HepG2 (cell line): ENCODE results near the gene PBLD. TPM values are rescaled to one million over a fixed set of nuclear protein-coding genes. Genes with fewer than 3 reads are reported as not detected.

Experiments used
- ATAC-seq: fragments of 200-7000 bp; cut with Tn5 transposase; 3 replicates; pipeline ENCODE4 v1.9.1; 2020; ENCODE audit warnings: mild to moderate bottlenecking, moderate library complexity
- BruUV-seq: library from RNA; stranded (reverse); fragments of 400-500 nt; replicated peaks from 2 replicates; lab custom pipeline; 2021; lab: Mats Ljungman, UMichigan
- CTCF ChIA-PET: fragments of 300-600 bp; formaldehyde crosslinking; extraction: SDS; loops from one replicate; lab custom pipeline; 2021; ENCODE audit warnings: low total read pairs, inconsistent platforms, low intra/inter-chr PET ratio; lab: Yijun Ruan, JAX
- POLR2A ChIA-PET: fragments of 350-600 bp; sonication (Branson Sonifier 250); formaldehyde crosslinking; loops from one replicate; lab custom pipeline; 2020; ENCODE audit warnings: antibody characterized with exemption, inconsistent platforms; lab: Yijun Ruan, JAX
- DNase-seq: peaks from one replicate; pipeline ENCODE4 v3.0.0-alpha.2; 2015; ENCODE audit warnings: low spot score
- FAIRE-seq: peaks from 3 replicates; lab custom pipeline; 2011; peaks lifted over from hg19 to GRCh38; lab: Jason Lieb, UNC
- H2AFZ ChIP-seq: one replicate; pipeline ENCODE4 v1.6.1; 2011; ENCODE audit warnings: low read length, inconsistent platforms
- H3K27ac ChIP-seq: fragments of 300-600 bp; 3 replicates; pipeline ENCODE4 v1.8.0; 2011; ENCODE audit warnings: mixed run types, mild to moderate bottlenecking, mixed read lengths, low read length, inconsistent platforms; ENCODE audit not compliant: insufficient read depth; ENCODE audit errors: extremely low read length
- H3K27me3 ChIP-seq, 2 experiments: fragments of 200-600 bp in 1 of 2; 2 replicates in 1 of 2; 3 replicates in 1 of 2; pipeline versions ENCODE4 v1.6.0 to v1.8.0; 2011; ENCODE audit warnings: low read length in 2 of 2, mild to moderate bottlenecking in 2 of 2, moderate library complexity in 2 of 2, inconsistent platforms in 1 of 2; ENCODE audit not compliant: insufficient read depth in 2 of 2, control insufficient read depth in 1 of 2
- H3K36me3 ChIP-seq, 2 experiments: fragments of 200-600 bp in 1 of 2; replicated peaks in 1 of 2; 2 replicates in 1 of 2; 3 replicates in 1 of 2; pipeline versions ENCODE4 v1.5.1 to v1.8.0; 2011; ENCODE audit warnings: low read length in 2 of 2, inconsistent platforms in 1 of 2; ENCODE audit not compliant: insufficient read depth in 2 of 2, control insufficient read depth in 1 of 2
- H3K4me1 ChIP-seq: 2 replicates; pipeline ENCODE4 v1.5.1; 2012; ENCODE audit warnings: low read length, inconsistent platforms; ENCODE audit not compliant: insufficient read depth
- H3K4me2 ChIP-seq: 2 replicates; pipeline ENCODE4 v1.6.0; 2011; ENCODE audit warnings: low read depth, low read length, inconsistent platforms
- H3K4me3 ChIP-seq, 3 experiments: fragments of 200-600 bp in 1 of 3; sonication (generic), shearing (Covaris generic) in 1 of 3; replicated peaks in 1 of 3; 2 replicates each; pipeline ENCODE4 v1.5.1; 2011 to 2016; ENCODE audit warnings: low read length in 3 of 3, inconsistent platforms in 2 of 3, low read depth in 2 of 3, mild to moderate bottlenecking in 2 of 3, control low read depth in 1 of 3, mixed read lengths in 1 of 3; ENCODE audit not compliant: insufficient read depth in 1 of 3
- H3K79me2 ChIP-seq: one replicate; pipeline ENCODE4 v1.6.1; 2011; ENCODE audit warnings: low read length, inconsistent platforms; ENCODE audit not compliant: insufficient read depth
- H3K9ac ChIP-seq: 2 replicates; pipeline ENCODE4 v1.6.0; 2011; ENCODE audit warnings: mild to moderate bottlenecking, low read depth, low read length, inconsistent platforms; ENCODE audit not compliant: insufficient read depth
- H3K9me3 ChIP-seq: 2 replicates; pipeline ENCODE4 v1.5.1; 2012; ENCODE audit warnings: mild to moderate bottlenecking, low read length
- H4K20me1 ChIP-seq: 2 replicates; pipeline ENCODE4 v1.6.0; 2011; ENCODE audit warnings: inconsistent platforms, mild to moderate bottlenecking, low read length, moderate library complexity; ENCODE audit not compliant: insufficient read depth
- CCDC6 ChIP-seq: sonication (generic); formaldehyde crosslinking; IDR thresholded peaks from 2 replicates; pipeline ENCODE4 v1.8.1; 2022; ENCODE audit warnings: mild to moderate bottlenecking, missing genetic modification reagents, moderate library complexity
- HNRNPUL1 ChIP-seq: fragments of 200-400 bp; formaldehyde crosslinking; IDR thresholded peaks from 2 replicates; pipeline ENCODE4 v1.6.1; 2017; ENCODE audit warnings: low read depth, mild to moderate bottlenecking, low read length, moderate library complexity
- KLF9 ChIP-seq: IDR thresholded peaks from 2 replicates; pipeline ENCODE4 v1.6.1; 2016; ENCODE audit warnings: low read depth
- MTF2 ChIP-seq: sonication (generic); formaldehyde crosslinking; IDR thresholded peaks from 2 replicates; pipeline ENCODE4 v1.5.0; 2020; ENCODE audit warnings: missing genetic modification reagents, borderline replicate concordance
- MXI1 ChIP-seq: IDR thresholded peaks from 3 replicates; pipeline ENCODE4 v1.6.1; 2012; ENCODE audit warnings: low read depth, low read length, inconsistent platforms, borderline replicate concordance
- PRMT3 ChIP-seq: sonication (generic); formaldehyde crosslinking; IDR thresholded peaks from 2 replicates; pipeline ENCODE4 v1.8.1; 2022; ENCODE audit warnings: low read depth, mild to moderate bottlenecking, moderate library complexity, missing genetic modification reagents, borderline replicate concordance
- ZNF160 ChIP-seq: sonication (generic); formaldehyde crosslinking; IDR thresholded peaks from 2 replicates; pipeline ENCODE4 v1.8.0; 2022; ENCODE audit warnings: mild to moderate bottlenecking, inconsistent platforms, missing genetic modification reagents
- ZNF264 ChIP-seq: sonication (generic); formaldehyde crosslinking; IDR thresholded peaks from 2 replicates; pipeline ENCODE4 v1.4.0; 2020; ENCODE audit warnings: missing genetic modification reagents
- ZNF629 ChIP-seq: sonication (generic); formaldehyde crosslinking; conservative IDR thresholded peaks from 2 replicates; pipeline ENCODE4 v1.5.0; 2020; ENCODE audit warnings: missing genetic modification reagents
- ZNF777 ChIP-seq: sonication (generic); formaldehyde crosslinking; IDR thresholded peaks from 2 replicates; pipeline ENCODE4 v1.4.0; 2020; ENCODE audit warnings: missing genetic modification reagents
- WGBS: methylation state at CpG from one replicate; pipeline ENCODE4 v1.1.6; 2017; ENCODE audit warnings: low lambda C conversion rate; 5-methylcytosine and 5-hydroxymethylcytosine counted together
- in situ Hi-C: cut with HindIII; loops from 2 replicates; pipeline ENCODE4 v1.10.0; 2017; ENCODE audit warnings: low pct_unique_long_range_greater_than_20kb; ENCODE audit not compliant: extremely low pct_ligation_motif_present
- intact Hi-C: fragments of 100-400 bp; cut with micrococcal nuclease; formaldehyde crosslinking; loops from one replicate; pipeline ENCODE4 v1.10.0; 2022; ENCODE audit not compliant: unreplicated experiment
- polyA plus RNA-seq, 8 experiments: library from polyadenylated mRNA; depleted of rRNA in 3 of 8; stranded (reverse) in 7 of 8; unstranded in 1 of 8; fragments of >200 nt; fragmentation: Illumina TruSeq in 4 of 8; extraction: Trizol in 4 of 8; gene quantifications; 2 replicates each; pipeline versions ENCODE4 v1.2.1 to v1.2.3, GENCODE V29; 2011 to 2016; ENCODE audit warnings: low read depth in 4 of 8, missing spikeins in 1 of 8, mixed read lengths in 1 of 8; ENCODE audit not compliant: insufficient read depth in 1 of 8
- total RNA-seq, 5 experiments: library from RNA; depleted of rRNA; stranded (reverse); fragments of >200 nt; fragmentation: Illumina TruSeq; extraction: Trizol; gene quantifications; 2 replicates each; pipeline ENCODE4 v1.2.3, GENCODE V29; 2016; ENCODE audit warnings: low read depth in 1 of 5
- TF ChIP-seq, protein P1 (sequence below): sonication (generic); formaldehyde crosslinking; IDR thresholded peaks from 2 replicates; pipeline ENCODE4 v1.8.1; 2023; ENCODE audit warnings: mild to moderate bottlenecking, missing genetic modification reagents
- TF ChIP-seq, protein P2 (sequence below): sonication (generic); formaldehyde crosslinking; IDR thresholded peaks from 2 replicates; pipeline ENCODE4 v1.4.0; 2020; ENCODE audit warnings: missing genetic modification reagents, mild to moderate bottlenecking, borderline replicate concordance
- TF ChIP-seq, protein P3 (sequence below): sonication (generic); formaldehyde crosslinking; IDR thresholded peaks from 2 replicates; pipeline ENCODE4 v1.8.0; 2022; ENCODE audit warnings: missing genetic modification reagents, mild to moderate bottlenecking, moderate library complexity, borderline replicate concordance
- TF ChIP-seq, protein P4 (sequence below): IDR thresholded peaks from 2 replicates; pipeline ENCODE4 v1.6.1; 2016; ENCODE audit warnings: mild to moderate bottlenecking

Gene PBLD
- total and polyA plus RNA-seq, 2 of the 13 experiments (the other 11 are each of a cell fraction or from before 2014, with no cell fraction given) = 0.42 to 3.1 TPM

DNA sequence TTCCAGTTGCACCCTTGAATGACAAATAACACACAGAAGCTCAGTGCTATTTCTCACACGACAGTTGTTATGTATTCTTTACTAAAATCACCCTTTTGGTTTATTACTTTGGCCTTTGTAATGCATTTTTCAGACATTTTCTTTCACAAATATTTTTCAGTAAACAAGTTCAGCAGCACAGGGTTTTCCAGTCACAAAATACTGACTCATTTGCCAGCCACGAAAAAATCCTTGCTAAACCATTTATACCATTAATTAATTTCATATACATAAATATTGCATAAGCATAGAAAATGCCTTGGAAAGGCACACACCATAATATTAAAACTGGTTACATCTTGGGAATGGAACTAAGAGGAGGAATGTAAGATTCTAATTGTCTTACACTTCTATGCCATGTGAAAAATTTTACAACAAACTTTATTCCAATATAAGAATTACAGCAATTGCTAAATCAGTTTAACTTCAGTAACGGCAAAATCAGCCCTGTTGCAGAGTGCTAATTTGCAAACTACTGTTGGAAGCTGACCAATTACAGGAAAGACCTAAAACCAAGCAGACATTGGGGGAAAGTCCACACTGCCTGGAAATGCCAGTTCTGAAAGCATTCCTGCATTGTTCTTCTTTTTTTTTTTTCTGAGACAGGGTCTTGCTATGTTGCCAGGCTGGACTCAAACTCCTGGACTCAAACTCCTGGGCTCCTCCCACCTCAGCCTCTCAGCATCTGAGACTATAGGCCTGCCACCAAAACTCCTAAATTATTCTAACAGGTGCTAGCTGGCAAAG, 31.6 kb upstream of the PBLD start:
- FAIRE-seq (peak; percentile 32), DNase-seq (no peak), ATAC-seq (no peak)
- peaks cover 4% of the 10 kb centered on the region; the same call in 1 of the 2 replicates for H3K4me1 ChIP-seq
- in situ Hi-C loops = no loop called here
- POLR2A ChIA-PET = no interaction called here
- WGBS = 90% methylated on average over 3 of the region's 3 CpGs
- no peak overlapping the region for H3K4me3 ChIP-seq
- H3K79me2 ChIP-seq = no peaks in the 10 kb centered on the region
- H3K9me3 ChIP-seq = no peaks in the 10 kb centered on the region
- H2AFZ ChIP-seq = no peak overlapping the region
- BruUV-seq = no TSS peak
- H3K9ac ChIP-seq = no peak overlapping the region
- H3K27ac ChIP-seq = no peak overlapping the region
- no peak overlapping the region for H3K4me2 ChIP-seq
- CTCF ChIA-PET = no interaction called here
- peaks cover 4 to 22% of the 10 kb centered on the region in 2 experiments; a peak in 3 of 5 replicates for H3K36me3 ChIP-seq
- H3K27me3 ChIP-seq = no peaks in the 10 kb centered on the region
- no peaks in the 10 kb centered on the region for H4K20me1 ChIP-seq
- intact Hi-C loops = no loop called here
- TF ChIP-seq ZNF160 (CRISPR knock-in tag) (no peak), ZNF629 (CRISPR knock-in tag) (no peak), PRMT3 (no peak), MTF2 (no peak), KLF9 (CRISPR knock-in tag) (no peak), ZNF777 (no peak), CCDC6 (CRISPR knock-in tag) (no peak), MXI1 (no peak), ZNF264 (CRISPR knock-in tag) (no peak), HNRNPUL1 (no peak)
- TF ChIP-seq, protein P1, sequence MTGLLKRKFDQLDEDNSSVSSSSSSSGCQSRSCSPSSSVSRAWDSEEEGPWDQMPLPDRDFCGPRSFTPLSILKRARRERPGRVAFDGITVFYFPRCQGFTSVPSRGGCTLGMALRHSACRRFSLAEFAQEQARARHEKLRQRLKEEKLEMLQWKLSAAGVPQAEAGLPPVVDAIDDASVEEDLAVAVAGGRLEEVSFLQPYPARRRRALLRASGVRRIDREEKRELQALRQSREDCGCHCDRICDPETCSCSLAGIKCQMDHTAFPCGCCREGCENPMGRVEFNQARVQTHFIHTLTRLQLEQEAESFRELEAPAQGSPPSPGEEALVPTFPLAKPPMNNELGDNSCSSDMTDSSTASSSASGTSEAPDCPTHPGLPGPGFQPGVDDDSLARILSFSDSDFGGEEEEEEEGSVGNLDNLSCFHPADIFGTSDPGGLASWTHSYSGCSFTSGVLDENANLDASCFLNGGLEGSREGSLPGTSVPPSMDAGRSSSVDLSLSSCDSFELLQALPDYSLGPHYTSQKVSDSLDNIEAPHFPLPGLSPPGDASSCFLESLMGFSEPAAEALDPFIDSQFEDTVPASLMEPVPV (CRISPR knock-in tag) = no peak
- TF ChIP-seq, protein P2, sequence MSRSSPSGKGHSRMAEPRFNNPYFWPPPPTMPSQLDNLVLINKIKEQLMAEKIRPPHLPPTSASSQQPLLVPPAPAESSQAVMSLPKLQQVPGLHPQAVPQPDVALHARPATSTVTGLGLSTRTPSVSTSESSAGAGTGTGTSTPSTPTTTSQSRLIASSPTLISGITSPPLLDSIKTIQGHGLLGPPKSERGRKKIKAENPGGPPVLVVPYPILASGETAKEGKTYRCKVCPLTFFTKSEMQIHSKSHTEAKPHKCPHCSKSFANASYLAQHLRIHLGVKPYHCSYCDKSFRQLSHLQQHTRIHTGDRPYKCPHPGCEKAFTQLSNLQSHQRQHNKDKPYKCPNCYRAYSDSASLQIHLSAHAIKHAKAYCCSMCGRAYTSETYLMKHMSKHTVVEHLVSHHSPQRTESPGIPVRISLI (CRISPR knock-in tag) = no peak
- TF ChIP-seq, protein P3, sequence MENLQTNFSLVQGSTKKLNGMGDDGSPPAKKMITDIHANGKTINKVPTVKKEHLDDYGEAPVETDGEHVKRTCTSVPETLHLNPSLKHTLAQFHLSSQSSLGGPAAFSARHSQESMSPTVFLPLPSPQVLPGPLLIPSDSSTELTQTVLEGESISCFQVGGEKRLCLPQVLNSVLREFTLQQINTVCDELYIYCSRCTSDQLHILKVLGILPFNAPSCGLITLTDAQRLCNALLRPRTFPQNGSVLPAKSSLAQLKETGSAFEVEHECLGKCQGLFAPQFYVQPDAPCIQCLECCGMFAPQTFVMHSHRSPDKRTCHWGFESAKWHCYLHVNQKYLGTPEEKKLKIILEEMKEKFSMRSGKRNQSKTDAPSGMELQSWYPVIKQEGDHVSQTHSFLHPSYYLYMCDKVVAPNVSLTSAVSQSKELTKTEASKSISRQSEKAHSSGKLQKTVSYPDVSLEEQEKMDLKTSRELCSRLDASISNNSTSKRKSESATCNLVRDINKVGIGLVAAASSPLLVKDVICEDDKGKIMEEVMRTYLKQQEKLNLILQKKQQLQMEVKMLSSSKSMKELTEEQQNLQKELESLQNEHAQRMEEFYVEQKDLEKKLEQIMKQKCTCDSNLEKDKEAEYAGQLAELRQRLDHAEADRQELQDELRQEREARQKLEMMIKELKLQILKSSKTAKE = no peak
- TF ChIP-seq, protein P4, sequence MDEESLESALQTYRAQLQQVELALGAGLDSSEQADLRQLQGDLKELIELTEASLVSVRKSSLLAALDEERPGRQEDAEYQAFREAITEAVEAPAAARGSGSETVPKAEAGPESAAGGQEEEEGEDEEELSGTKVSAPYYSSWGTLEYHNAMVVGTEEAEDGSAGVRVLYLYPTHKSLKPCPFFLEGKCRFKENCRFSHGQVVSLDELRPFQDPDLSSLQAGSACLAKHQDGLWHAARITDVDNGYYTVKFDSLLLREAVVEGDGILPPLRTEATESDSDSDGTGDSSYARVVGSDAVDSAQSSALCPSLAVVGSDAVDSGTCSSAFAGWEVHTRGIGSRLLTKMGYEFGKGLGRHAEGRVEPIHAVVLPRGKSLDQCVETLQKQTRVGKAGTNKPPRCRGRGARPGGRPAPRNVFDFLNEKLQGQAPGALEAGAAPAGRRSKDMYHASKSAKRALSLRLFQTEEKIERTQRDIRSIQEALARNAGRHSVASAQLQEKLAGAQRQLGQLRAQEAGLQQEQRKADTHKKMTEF = no peak
